GM19452 (cell line): ENCODE measurements around the gene MACROD2.

Source experiments
- ATAC-seq: cut with Tn5 transposase; IDR thresholded peaks from one replicate; pipeline ENCODE4 v1.9.1; 2021; ENCODE audit not compliant: unreplicated experiment

MACROD2 gene

GRCh38 chr20:14632906-14633305, 637.6 kb downstream of the MACROD2 start:
- no peak for ATAC-seq

GRCh38 chr20:14633507-14633906, 638.2 kb downstream of the MACROD2 start:
- ATAC-seq = no peak

- no peak for ATAC-seq
Measured at GRCh38 chr20:14634665-14635064, 639.3 kb downstream of the MACROD2 start.

GRCh38 chr20:14637441-14637840, 642.1 kb downstream of the MACROD2 start:
- ATAC-seq = no peak

- ATAC-seq = no peak
Measured at GRCh38 chr20:14643146-14643545, 647.8 kb downstream of the MACROD2 start.

- no peak for ATAC-seq
Measured at GRCh38 chr20:14643556-14643955, 648.2 kb downstream of the MACROD2 start.

GRCh38 chr20:14644306-14645097, 649.2 kb downstream of the MACROD2 start:
- ATAC-seq = no peak

- no peak for ATAC-seq
Measured at GRCh38 chr20:14647016-14647415, 651.7 kb downstream of the MACROD2 start.

GRCh38 chr20:14649662-14650061, 654.3 kb downstream of the MACROD2 start:
- ATAC-seq = no peak

- no peak for ATAC-seq
Measured at GRCh38 chr20:14657266-14658005, 662.1 kb downstream of the MACROD2 start.

- no peak for ATAC-seq
Measured at GRCh38 chr20:14664101-14664500, 668.8 kb downstream of the MACROD2 start.

- no peak for ATAC-seq
Measured at GRCh38 chr20:14666696-14667095, 671.4 kb downstream of the MACROD2 start.

GRCh38 chr20:14667226-14667625, 671.9 kb downstream of the MACROD2 start:
- ATAC-seq = no peak

GRCh38 chr20:14672066-14672465, 676.8 kb downstream of the MACROD2 start:
- ATAC-seq = no peak

- ATAC-seq = no peak
Measured at GRCh38 chr20:14673164-14673563, 677.8 kb downstream of the MACROD2 start.

GRCh38 chr20:14677455-14677854, 682.1 kb downstream of the MACROD2 start:
- no peak for ATAC-seq

- no peak for ATAC-seq
Measured at GRCh38 chr20:14685183-14685582, 689.9 kb downstream of the MACROD2 start.

- no peak for ATAC-seq
Measured at GRCh38 chr20:14687313-14687712, 692.0 kb downstream of the MACROD2 start.

- no peak for ATAC-seq
Measured at GRCh38 chr20:14688005-14688404, 692.7 kb downstream of the MACROD2 start.

- ATAC-seq = peak; percentile 83
Measured at GRCh38 chr20:14691994-14692393, 696.7 kb downstream of the MACROD2 start.

GRCh38 chr20:14696478-14696877, 701.2 kb downstream of the MACROD2 start:
- ATAC-seq = no peak

- no peak for ATAC-seq
Measured at GRCh38 chr20:14696937-14697336, 701.6 kb downstream of the MACROD2 start.
